DMS153 (cell line): ENCODE data around the gene BCAS2.
"Not testable (repeated sequence)": the region's sequence is repeated elsewhere in the genome, so short reads cannot be mapped to it uniquely, and the experiment has no call there.

Experiments
- DNase-seq: peaks from one replicate; lab custom pipeline; 2025; lab: John Stamatoyannopoulos, UW

BCAS2 gene

DNA sequence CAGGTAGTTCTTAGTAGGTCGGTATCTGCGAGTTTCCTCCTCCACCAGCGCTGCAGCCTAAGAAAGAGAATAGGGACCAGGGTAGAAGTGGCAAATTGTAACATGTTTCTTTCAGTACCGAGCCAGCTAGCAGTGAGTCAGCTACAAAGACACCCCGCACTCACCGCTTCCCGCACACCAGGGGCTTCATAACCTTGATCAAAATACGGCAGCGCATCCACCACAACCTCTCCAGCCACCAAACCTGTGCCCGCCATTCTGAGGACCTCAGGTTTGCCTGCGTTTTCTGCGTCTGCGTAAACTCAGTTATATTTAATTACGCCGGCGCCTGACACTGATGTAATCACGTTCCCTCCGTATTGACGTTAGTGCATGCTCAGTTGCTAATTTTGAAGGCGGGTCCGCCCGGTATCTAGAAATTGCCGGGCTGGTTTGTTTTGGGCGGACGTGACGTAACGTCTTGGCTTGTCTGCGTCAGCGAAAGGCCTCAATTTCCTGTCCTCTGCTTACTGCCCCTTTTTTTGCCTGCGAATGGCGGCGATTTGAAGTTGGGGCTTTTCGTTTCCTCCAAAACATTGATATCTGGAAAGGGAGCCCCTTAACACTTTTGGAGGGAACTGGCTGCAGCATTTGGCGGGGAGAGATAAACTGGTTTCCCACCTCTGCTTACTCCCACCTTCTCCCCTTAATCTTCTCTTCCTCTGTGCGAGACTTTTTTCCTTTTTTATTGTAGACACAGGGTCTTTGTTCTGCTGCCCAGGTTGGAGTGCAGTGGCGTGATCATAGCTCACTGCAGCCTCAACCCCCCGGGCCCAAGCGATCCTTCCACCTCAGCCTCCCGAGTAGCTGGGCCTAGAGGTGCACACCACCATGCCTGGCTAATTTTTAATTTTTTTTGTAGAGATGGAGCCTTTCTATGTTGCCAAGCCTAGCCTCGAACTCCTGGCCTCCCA is at the start of gene BCAS2:
TSS of gene BCAS2 (minus strand) at position 281 of the 953 bp plus-strand sequence. CDS start at position 257, 24 bp downstream.
- peak; percentile 97 for DNase-seq

DNA sequence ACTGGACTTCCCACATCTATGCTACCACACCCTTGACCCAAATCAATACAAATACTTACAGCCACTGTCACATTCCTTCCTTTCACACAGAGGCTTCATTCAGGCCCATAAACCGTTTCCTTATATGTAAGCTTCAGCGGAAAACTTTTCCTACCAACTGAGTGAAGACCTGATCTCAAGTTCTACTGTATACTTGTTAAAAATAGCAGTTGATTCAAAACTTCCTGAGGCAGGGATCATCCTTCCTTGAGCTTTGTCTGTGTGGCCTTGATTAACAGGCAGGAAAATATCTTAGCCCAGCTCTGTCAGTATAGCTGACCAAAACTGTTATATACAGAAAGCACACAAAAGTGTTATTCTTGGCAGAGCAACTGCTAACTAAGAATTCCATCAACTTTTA is 45.7 kb upstream of the BCAS2 start:
- DNase-seq = no peak

DNA sequence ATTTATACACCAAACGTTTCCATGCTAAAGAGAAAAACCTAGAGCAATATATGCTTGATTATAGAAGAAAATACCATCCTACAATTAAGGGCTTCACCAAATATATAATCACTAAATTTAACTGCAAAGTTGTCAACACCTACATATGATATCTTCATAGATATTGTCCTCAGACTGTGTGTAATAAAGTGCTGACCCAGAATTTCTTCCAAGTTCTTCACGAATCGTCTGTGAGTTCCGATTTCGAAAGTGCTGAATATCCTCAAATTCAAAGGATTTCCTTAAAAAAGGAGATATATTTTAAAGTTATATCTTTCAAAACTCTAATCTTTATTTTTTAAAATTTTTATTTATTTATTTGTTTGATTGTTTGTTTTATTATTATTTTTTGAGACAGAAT is 41.9 kb upstream of the BCAS2 start:
- DNase-seq = no peak

DNA sequence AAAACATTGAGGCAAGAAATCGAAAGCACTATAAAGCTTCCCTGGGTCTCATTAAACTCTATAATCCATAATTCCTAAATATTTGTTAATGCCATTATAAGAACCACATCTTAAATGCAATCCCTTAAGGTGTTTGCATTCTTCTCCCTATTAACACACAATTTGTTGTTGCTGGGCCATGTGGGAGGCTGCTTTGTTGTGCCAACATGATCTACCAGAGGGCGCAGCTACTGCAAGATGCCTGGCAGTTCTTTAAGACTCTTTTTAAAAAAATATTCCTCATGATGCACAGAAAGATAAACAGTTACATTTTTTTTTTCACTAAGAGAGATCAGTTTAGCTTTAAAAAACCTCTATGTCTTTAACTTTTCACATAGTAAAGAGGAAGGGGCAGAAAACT is 39.0 kb upstream of the BCAS2 start:
- DNase-seq = no peak

DNA sequence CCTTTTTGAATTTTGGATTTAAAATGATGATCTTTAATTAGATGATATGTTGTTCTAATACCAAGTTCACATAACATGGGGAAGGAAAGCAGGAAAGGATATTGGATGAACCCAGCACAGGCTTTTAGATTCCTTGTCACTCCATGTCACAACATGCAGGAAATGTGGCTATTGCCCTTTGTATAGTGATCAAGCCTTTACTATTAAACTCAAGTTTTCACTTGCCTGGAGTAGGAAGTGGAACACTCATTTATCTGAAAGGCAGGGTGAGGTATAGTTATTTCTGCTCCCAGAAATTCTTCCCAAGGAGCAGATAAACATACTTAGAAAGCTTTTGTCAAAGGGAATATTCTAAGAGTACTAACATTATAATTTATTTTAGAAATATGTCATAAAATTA is 37.2 kb upstream of the BCAS2 start:
- DNase-seq = no peak

DNA sequence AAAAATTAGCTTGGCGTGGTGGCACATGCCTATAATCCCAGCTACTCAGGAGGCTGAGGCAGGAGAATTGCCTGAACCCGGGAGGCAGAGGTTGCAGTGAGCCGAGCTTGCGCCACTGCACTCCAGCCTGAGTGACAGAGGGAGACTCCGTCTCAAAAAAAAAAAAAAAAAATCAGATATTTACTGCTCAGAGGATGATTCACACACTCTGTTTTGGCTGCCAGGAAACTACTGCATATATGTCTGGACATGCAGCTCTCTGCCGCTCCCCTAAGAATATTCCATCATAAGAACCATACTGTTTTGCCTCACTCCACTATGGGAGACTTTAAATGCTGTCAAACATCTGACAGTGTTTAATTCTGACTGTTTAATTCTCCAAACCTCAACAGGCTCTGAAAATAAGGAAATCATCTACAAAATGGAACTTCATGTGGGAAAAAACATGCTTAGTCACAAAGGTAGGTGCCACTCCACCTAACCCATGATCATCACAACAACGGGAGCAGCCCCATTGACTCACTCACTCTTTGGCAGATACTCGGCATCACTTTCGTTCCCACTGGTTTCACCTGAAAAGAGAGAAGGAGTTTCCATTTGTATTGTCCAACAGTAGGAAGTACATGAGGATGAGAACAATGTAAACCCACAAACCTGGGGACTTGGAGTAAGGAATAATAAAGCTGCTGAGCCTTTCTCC is 29.3 kb upstream of the BCAS2 start:
- no peak for DNase-seq

DNA sequence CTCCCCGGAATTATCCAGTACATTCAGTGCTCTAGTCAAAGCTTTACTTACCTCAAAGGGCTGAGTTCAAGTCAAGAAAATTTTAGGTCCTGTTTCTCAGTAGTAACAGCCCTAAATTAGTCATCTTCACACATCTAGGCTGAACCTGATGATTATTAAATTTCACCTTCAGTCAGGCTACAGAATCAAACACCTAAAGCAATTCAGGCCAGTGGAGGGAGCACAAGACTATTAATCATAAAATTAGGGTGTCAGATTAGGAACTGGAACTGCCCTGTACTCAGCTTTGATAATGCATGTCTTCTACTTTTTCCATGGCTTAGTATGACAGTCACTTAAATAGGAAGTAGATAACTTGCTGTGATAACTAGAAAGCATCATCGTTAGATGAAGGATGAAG is 28.4 kb upstream of the BCAS2 start:
- DNase-seq = no peak

DNA sequence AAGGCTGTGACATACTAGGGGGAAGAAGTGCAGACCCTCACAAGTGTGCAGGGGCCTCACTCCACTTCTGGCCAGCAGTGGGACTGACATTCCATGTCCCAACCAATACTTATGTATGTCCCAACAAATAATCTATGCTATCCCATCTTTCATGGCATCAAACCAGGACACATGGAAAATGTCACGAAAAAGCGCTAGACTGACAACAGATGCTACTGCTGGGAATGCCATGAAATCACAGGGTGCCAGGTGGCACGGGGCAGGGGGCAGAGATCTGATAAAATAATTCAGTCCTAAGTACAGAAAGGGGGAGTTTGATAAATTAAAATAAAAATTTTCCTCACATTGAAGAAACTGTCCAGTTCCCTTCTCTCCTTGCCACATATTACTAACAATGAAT is 27.6 kb upstream of the BCAS2 start:
- no peak for DNase-seq

DNA sequence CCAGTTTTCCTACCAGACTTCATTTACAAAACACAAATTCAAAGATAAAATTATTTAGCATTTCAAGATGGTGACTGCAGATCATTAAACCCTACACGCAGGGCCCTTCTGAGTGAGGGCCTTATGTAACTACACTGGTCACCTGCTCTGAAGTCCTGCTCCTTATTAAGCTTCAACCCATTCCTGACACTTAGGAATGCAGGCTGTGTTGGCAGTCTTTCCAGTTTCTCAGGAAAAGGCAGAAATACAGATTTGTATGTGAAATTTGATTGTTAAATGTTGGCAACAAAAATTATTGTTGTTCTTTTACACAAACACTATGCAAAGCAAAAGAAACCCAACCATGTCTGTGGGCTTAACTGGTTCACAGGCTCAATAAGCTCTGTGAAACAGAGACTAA is 25.8 kb upstream of the BCAS2 start:
- DNase-seq = no peak

DNA sequence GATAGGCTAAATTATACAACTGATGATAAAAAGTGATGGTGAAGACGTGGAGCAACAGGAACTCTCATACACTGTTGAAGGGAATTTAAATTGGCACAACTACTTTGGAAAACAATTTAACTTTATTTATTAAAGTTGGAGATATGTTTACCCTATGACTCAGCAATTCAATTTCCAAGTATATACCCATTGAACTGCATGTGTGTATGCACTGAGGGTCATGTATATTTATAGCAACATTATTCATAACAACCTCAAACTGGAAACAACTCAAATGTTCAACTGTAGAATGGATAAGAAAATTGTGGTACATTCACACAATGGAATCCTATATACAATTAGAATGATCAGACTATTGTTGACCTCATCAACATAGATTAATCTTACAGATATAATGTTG is 16.5 kb upstream of the BCAS2 start:
- no peak for DNase-seq

DNA sequence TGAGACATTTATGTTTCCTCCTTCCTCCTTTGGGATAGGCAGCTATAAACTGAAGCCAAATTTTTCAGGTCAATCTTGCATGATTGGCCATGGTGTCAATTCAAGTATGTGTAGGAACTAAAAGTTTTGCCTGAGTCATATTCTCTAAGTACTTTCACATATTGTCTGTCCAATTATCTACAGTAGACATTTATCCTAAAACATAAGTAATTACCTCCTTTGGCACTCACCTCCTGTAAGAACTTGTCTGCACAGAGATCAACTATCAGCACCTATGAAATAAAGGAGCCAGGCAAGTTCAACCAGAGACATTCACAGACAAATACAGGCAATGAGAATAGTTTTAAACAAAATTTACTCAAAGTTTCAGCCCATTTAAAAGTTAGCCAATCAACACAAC is 14.2 kb upstream of the BCAS2 start:
- no peak for DNase-seq

DNA sequence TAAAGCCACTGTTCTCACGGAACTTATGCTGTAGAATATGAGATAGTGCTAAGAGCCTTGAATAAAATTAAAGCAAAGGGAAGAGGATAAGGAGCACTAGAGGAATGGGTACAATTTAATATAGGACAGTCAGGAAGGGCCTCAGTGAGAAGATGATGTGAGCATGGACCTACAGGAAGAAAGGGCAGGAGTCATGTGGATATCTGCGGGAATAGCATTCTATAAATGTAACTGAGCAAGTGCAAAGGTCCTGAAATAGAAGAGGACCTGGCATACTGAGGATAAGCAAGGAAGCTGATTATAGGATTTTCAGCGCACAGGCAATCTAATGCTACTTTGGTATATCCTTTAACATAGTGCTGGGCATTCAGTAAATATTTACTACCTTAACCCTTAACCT is 12.6 kb upstream of the BCAS2 start:
- DNase-seq = no peak

DNA sequence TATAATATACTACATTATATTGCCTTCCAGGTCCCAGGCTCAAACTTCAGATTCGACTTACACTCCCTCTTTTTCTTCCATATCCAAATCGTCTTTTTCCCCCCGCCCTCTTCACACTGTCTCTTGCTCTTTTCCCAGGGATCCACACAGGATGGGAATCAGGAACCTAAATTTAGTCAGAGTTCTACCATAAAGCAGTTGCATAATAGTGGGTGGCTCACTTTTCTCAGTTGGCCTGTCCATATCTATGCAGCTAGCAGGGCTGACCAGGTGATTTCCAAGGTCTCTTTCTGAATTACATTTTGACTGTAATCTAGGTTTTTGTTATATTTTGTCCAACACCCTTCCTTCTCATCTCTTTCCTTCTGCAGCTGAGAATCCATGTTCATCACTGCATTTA is 7.7 kb upstream of the BCAS2 start:
- no peak for DNase-seq

DNA sequence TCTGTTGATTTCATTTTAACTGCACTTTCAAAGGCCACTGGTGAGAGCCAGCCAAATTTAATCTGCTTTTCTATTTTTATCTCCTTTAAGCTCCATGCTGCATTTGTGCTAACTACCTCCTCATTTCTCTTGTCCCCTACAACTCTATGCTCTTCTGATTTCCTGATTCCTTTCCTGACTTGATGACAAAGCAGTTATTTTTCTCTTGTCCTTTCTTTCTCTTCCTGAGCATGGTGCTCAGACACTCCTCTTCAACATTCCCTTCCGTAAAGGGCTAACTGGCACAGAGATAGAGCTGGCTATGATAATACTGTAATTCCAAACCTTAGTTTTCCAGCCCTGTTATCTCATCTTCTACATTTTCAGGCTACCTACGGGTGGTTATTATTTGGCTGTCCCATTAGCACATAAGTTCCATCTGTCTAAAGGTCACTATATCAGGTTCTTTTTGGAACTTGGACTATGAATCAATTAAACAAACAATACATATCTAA is 6.8 kb upstream of the BCAS2 start:
- DNase-seq = no peak

DNA sequence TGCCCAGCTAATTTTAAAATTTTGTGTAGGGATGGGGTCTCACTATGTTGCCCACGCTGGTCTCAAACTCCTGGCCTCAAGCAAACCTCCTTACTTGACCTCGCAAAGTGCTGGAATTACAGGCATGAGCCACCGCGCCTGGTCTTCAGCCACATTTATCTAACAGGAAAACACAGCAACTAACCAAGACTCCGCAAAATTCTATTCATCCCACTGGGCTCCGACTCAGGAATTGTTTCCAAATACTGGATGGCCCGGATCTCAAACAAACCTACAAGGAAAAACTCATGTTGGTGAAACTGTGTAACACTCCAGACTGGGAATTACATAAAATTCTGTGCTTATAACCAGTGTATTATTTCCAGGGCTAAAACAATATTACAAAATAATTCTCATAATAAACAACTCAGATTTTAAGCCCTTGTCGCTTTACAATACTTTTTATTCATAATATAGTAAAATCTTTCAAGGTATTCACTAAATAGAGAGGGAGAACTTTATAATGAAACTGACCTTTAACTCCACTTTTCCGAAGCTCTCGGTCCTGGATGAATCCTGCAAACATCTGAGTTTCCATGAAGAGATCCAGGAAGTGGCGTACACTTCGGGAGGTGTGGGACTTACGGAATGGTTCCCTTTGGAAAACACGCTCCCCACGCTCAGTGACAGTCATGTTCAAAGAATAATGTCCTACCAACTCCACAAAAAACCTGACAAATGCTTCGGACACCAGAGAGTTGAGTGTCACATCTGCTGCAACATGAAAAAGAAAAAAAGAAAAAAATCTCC is 6.0 kb upstream of the BCAS2 start:
- DNase-seq = no peak

DNA sequence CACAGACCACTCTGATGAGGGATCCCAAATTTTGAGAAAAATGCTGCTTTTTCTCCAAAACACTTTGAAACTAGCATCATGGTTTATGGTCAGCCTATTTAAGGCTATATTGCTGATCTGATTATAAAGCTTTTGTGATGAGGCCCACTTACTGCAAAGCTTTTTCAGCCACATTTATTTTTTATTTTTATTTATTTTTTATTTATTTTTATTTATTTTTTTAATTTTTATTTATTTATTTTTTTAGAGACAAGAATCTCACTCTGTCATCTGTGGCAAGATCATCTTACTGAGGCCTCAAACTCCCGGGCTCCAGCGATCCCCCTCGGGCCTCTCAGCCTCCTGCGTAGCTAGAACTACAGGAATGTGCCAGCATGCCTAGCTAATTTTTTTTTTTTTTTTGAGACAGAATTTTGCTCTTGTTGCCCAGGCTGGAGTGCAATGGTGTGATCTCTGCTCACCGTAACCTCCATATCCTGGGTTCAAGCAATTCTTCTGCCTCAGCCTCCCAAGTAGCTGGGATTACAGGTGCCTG is 5.2 kb upstream of the BCAS2 start:
- DNase-seq = no peak

DNA sequence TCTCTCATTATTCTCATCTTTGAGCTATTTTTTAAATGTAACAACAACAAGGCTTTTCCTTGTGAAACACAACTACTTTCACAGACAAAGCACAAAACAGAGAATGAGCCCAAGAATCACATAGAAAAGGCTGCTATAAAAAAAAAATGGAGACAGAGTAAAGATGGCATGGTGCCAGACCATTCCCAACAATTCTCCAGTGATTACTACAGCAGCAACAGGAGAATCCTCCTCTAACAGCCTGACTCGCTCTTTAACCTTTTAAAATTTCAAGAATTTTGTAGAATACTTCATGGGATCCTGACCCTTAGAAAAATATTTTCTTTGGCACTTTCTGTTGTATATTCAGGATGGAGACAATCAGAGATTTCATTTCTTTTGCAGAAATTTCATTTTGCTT is 3.8 kb upstream of the BCAS2 start:
- DNase-seq = no peak

DNA sequence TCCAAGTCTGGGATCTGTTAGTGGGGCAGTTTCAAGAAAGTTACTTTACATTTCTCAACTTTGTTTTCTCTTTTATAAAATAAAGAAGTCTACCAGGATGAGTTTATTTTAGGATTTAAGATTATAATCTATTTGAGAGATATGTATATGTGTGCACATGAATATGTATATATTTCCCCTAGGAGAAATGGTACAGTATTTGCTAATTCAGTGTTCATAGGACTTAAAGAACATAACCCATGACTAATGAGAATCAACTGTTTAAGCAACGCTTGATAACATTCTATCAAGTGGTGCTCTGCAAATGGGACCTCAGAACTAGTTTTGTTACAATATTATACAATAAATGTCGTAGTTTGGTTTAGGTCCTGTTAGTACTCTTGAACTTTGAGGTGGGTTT is 7.0 kb downstream of the BCAS2 start:
- no peak for DNase-seq

DNA sequence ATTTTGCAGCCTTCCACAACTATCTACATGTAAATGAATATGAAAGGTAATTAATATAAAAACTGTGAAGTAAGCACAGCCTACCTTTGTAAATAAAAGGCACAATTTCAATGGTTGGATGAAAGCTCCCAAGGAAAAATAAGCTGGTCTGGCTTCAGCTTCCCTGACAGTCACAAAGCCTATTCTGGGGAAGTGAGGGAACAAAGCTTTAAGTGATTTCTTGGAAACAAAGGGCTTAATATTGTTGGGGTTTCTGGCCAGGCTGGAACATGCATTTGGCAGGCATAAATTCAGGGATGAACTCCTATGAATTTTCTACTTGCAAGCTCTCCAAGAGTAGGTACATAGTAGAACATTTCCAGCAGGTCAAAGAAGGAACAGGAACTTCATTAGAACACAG is 17.3 kb downstream of the BCAS2 start:
- DNase-seq = no peak

DNA sequence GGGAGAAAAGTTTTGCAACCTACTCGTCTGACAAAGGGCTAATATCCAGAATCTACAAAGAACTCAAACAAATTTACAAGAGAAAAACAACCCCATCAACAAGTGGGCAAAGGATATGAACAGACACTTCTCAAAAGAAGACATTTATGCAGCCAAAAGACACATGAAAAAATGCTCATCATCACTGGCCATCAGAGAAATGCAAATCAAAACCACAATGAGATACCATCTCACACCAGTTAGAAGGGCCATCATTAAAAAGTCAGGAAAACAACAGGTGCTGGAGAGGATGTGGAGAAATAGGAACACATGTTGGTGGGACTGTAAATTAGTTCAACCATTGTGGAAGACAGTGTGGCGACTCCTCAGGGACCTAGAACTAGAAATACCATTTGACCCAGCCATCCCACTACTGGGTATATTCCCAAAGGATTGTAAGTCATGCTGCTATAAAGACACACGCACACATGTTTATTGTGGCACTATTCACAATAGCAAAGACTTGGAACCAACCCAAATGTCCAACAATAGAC is 18.4 kb downstream of the BCAS2 start:
- DNase-seq = not testable (repeated sequence)

DNA sequence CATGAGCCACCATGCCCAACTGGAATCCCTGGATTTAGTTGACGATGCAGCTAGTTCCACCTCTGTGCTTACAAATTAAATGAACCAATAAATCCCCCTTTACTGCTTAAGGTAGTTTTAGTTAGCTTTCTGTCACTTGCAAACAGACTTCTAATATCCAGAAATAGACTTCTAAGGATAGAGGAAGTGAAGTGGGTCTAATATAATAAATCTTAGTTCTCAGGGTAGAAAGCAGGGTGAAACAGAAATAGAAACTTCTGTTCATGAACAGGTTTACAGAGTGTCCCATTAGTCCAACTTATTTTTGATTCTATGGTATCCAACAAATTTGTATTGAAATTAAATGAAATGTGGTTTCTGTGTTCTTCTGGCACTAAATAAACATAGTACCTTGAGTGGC is 20.1 kb downstream of the BCAS2 start:
- no peak for DNase-seq

DNA sequence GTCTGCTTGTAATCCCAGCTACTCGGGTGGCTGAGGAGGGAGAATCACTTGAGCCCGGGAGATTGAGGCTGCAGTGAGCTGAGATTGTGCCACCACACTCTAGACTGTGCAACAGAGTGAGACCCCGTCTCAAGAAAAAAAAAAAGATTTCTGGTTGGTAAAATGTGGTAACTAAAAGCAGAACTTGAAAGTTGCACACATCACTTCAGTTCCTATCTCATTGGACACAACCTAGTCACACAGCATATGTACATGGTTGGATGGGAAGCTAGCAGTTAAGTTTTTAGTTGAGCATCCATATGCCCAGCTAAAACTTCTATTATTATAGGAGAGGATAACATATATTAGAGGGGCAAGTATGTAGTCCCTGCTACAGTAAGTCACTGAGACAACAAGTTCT is 22.1 kb downstream of the BCAS2 start:
- no peak for DNase-seq
